Lung microvascular endothelial cell (primary cell): ENCODE results near the gene CIB1. TPM values are rescaled to one million over a fixed set of nuclear protein-coding genes. Genes with fewer than 3 reads are reported as not detected.

Source experiments
- total RNA-seq: library from RNA; depleted of rRNA; stranded (reverse); fragments of >200 nt; gene quantifications from 2 replicates; pipeline ENCODE4 v1.2.1, GENCODE V29; 2014

CIB1 gene
- total RNA-seq, 1 donor from 2014 or later: 31.2 TPM

Other genes starting within 250 kb of the CIB1 start
- gene ZNF710, start 232.6 kb downstream of the CIB1 start, total RNA-seq: 8.5 and 9.9 TPM in 2 replicates
- 48.4 and 71.0 TPM in 2 replicates for gene IDH2, start 131.5 kb downstream of the CIB1 start, total RNA-seq
- gene SEMA4B, start 32.6 kb downstream of the CIB1 start, total RNA-seq: 4.6 and 11.1 TPM in 2 replicates
- 6.3 and 8.7 TPM in 2 replicates for gene GDPGP1, start 268 bp upstream of the CIB1 start, total RNA-seq
- gene TTLL13, start 15.6 kb upstream of the CIB1 start, total RNA-seq: under 0.01 TPM in 2 replicates
- 45.5 and 91.7 TPM in 2 replicates for gene NGRN, start 31.7 kb upstream of the CIB1 start, total RNA-seq
- gene ZNF774, start 118.3 kb upstream of the CIB1 start, total RNA-seq: 0.65 and 0.79 TPM in 2 replicates
- 128 and 141 TPM in 2 replicates for gene IQGAP1, start 154.3 kb upstream of the CIB1 start, total RNA-seq